OCI-LY3 (cell line): Measurements from ENCODE around the gene ATP6V0A1.

Source experiments
- H2AFZ ChIP-seq: fragments of 200-600, 300-600 bp; shearing (Covaris generic); 2 replicates; pipeline ENCODE4 v1.6.0; 2014; ENCODE audit warnings: antibody characterized with exemption, low read depth, low read length
- H3K27ac ChIP-seq: fragments of 200-600, 300-600 bp; sonication (generic); 2 replicates; pipeline ENCODE4 v1.5.1; 2014; ENCODE audit warnings: mild to moderate bottlenecking, low read length, moderate library complexity, mixed read lengths
- H3K27me3 ChIP-seq: fragments of 200-600, 300-600 bp; sonication (generic); 2 replicates; pipeline ENCODE4 v1.6.1; 2014; ENCODE audit warnings: low read depth, low read length, mixed read lengths
- H3K36me3 ChIP-seq: fragments of 200-600, 300-600 bp; sonication (generic); replicated peaks from 2 replicates; pipeline ENCODE3; 2014; ENCODE audit warnings: low read depth, low read length, mixed read lengths
- H3K4me1 ChIP-seq: fragments of 300-600, 200-600 bp; sonication (generic); 2 replicates; pipeline ENCODE4 v1.6.1; 2014; ENCODE audit warnings: low read length, mixed read lengths
- H3K4me2 ChIP-seq: fragments of 200-600, 300-600 bp; sonication (generic); 2 replicates; pipeline ENCODE4 v1.6.1; 2014; ENCODE audit warnings: low read length, mixed read lengths
- H3K4me3 ChIP-seq: fragments of 300-600, 200-600 bp; sonication (generic); 2 replicates; pipeline ENCODE4 v1.5.1; 2014; ENCODE audit warnings: antibody characterized with exemption, mild to moderate bottlenecking, low read length, moderate library complexity
- H3K79me2 ChIP-seq: fragments of 300-600, 200-600 bp; shearing (Covaris generic); 2 replicates; pipeline ENCODE4 v1.6.1; 2014; ENCODE audit warnings: mild to moderate bottlenecking, low read length, mixed read lengths
- H3K9ac ChIP-seq: fragments of 300-600, 200-600 bp; shearing (Covaris generic); 2 replicates; pipeline ENCODE4 v1.6.0; 2014; ENCODE audit warnings: mild to moderate bottlenecking, low read length, moderate library complexity
- H3K9me3 ChIP-seq: fragments of 200-600, 300-600 bp; shearing (Covaris generic); 2 replicates; pipeline ENCODE4 v1.6.1; 2014; ENCODE audit warnings: low read length, mixed read lengths; ENCODE audit not compliant: insufficient read depth
- H4K20me1 ChIP-seq: fragments of 200-600, 300-600 bp; sonication (generic); 2 replicates; pipeline ENCODE4 v1.6.1; 2016; ENCODE audit warnings: low read length, mixed read lengths; ENCODE audit not compliant: insufficient read depth
- CTCF ChIP-seq: fragments of 200-600, 300-600 bp; sonication (generic); IDR thresholded peaks from 2 replicates; pipeline ENCODE4 v1.5.1; 2014; ENCODE audit warnings: antibody characterized with exemption, low read length, low read depth
- EZH2phosphoT487 ChIP-seq: fragments of 200-600 bp; shearing (Covaris generic); IDR thresholded peaks from 2 replicates; pipeline ENCODE4 v1.6.1; 2018; ENCODE audit warnings: antibody characterized with exemption, mixed run types, low read depth

The ATP6V0A1 gene

GRCh38 chr17:42498828-42499227, 40.1 kb downstream of the ATP6V0A1 start:
- Histone ChIP-seq H3K9ac (no peak overlapping the region), H3K27me3 (no peaks in the 10 kb centered on the region)

GRCh38 chr17:42502091-42502490, 43.4 kb downstream of the ATP6V0A1 start:
- H3K27me3 ChIP-seq: no peaks in the 10 kb centered on the region
- H3K4me2 ChIP-seq: no peak overlapping the region
- H3K9ac ChIP-seq: no peak overlapping the region
- no peak for TF ChIP-seq EZH2phosphoT487
- no peak for TF ChIP-seq CTCF
- no peaks in the 10 kb centered on the region for H3K79me2 ChIP-seq
- H3K9me3 ChIP-seq: no peaks in the 10 kb centered on the region
- H2AFZ ChIP-seq: no peak overlapping the region
- no peak overlapping the region for H3K4me3 ChIP-seq
- no peak overlapping the region for H3K27ac ChIP-seq
- no peaks in the 10 kb centered on the region for H3K4me1 ChIP-seq
- H3K36me3 ChIP-seq: peaks cover 30% of the 10 kb centered on the region
- H4K20me1 ChIP-seq: no peaks in the 10 kb centered on the region

More at GRCh38 chr17:42498828-42499227, 40.1 kb downstream of the ATP6V0A1 start:
- H3K27ac ChIP-seq: no peak overlapping the region
- H3K4me3 ChIP-seq: no peak overlapping the region
- TF ChIP-seq EZH2phosphoT487 (no peak), CTCF (no peak)
- no peaks in the 10 kb centered on the region for H3K79me2 ChIP-seq
- no peaks in the 10 kb centered on the region for H3K4me1 ChIP-seq
- no peaks in the 10 kb centered on the region for H4K20me1 ChIP-seq
- H3K36me3 ChIP-seq: peaks cover 40% of the 10 kb centered on the region
- no peak overlapping the region for H3K4me2 ChIP-seq
- H3K9me3 ChIP-seq: no peaks in the 10 kb centered on the region
- no peak overlapping the region for H2AFZ ChIP-seq

- H4K20me1 ChIP-seq: no peaks in the 10 kb centered on the region
- no peak overlapping the region for H3K4me3 ChIP-seq
- no peak overlapping the region for H3K9ac ChIP-seq
- H3K79me2 ChIP-seq: no peaks in the 10 kb centered on the region
- H3K36me3 ChIP-seq: peaks cover 33% of the 10 kb centered on the region
- no peaks in the 10 kb centered on the region for H3K9me3 ChIP-seq
- H3K4me1 ChIP-seq: no peaks in the 10 kb centered on the region
- no peak overlapping the region for H3K27ac ChIP-seq
- no peaks in the 10 kb centered on the region for H3K27me3 ChIP-seq
- no peak overlapping the region for H2AFZ ChIP-seq
- no peak overlapping the region for H3K4me2 ChIP-seq
- TF ChIP-seq EZH2phosphoT487 (no peak), CTCF (no peak)
These were observed 44.2 kb downstream of the ATP6V0A1 start for GRCh38 chr17:42502926-42503325.

GRCh38 chr17:42507671-42508070, 49.0 kb downstream of the ATP6V0A1 start:
- Histone ChIP-seq H3K27me3 (no peaks in the 10 kb centered on the region), H3K4me1 (peaks cover 7% of the 10 kb centered on the region), H3K36me3 (peaks cover 38% of the 10 kb centered on the region)

More at GRCh38 chr17:42507671-42508070, 49.0 kb downstream of the ATP6V0A1 start:
- TF ChIP-seq CTCF: no peak
- no peak for TF ChIP-seq EZH2phosphoT487
- H3K9me3 ChIP-seq: no peaks in the 10 kb centered on the region
- H3K4me2 ChIP-seq: no peak overlapping the region
- no peak overlapping the region for H3K9ac ChIP-seq
- no peak overlapping the region for H3K4me3 ChIP-seq
- H2AFZ ChIP-seq: no peak overlapping the region
- H3K79me2 ChIP-seq: no peaks in the 10 kb centered on the region
- no peak overlapping the region for H3K27ac ChIP-seq
- no peaks in the 10 kb centered on the region for H4K20me1 ChIP-seq
